HEK293 (cell line): ENCODE results near the gene SPOCK1.

Experiments
- CTCF ChIA-PET: fragments of 350-600 bp; formaldehyde crosslinking; extraction: SDS; loops from one replicate; lab custom pipeline; 2021; ENCODE audit warnings: antibody characterized with exemption; lab: Yijun Ruan, JAX
- POLR2A ChIA-PET: fragments of 300-600 bp; formaldehyde crosslinking; extraction: SDS; loops from one replicate; lab custom pipeline; 2020; ENCODE audit warnings: antibody characterized with exemption, inconsistent platforms; lab: Yijun Ruan, JAX
- H3K27ac ChIP-seq: fragments of 200-500 bp; sonication (Bioruptor generic); 2 replicates; pipeline ENCODE4 v1.5.1; 2014; ENCODE audit warnings: low read depth, low read length, control low read depth, inconsistent platforms; ENCODE audit errors: extremely low read depth
- H3K36me3 ChIP-seq, 2 experiments: fragments of 200-500 bp in 1 of 2; sonication (Bioruptor generic) in 1 of 2; 1 replicate in 1 of 2; 2 replicates in 1 of 2; pipeline ENCODE4 v1.5.1; 2014 to 2017; ENCODE audit warnings: inconsistent platforms in 2 of 2, low read length in 2 of 2; ENCODE audit not compliant: control insufficient read depth in 2 of 2, insufficient read depth in 1 of 2
- H3K4me1 ChIP-seq: fragments of 200-500 bp; sonication (Bioruptor generic); 2 replicates; pipeline ENCODE4 v1.5.1; 2014; ENCODE audit warnings: mild to moderate bottlenecking, low read length, inconsistent platforms; ENCODE audit not compliant: control insufficient read depth, insufficient read depth
- H3K4me3 ChIP-seq: 2 replicates; pipeline ENCODE4 v1.5.1; 2011; ENCODE audit warnings: low read depth, mild to moderate bottlenecking, control low read depth, low read length, moderate library complexity
- H3K9me3 ChIP-seq: fragments of 200-500 bp; sonication (Bioruptor generic); 2 replicates; pipeline ENCODE4 v1.5.1; 2014; ENCODE audit warnings: low read depth, low read length, inconsistent platforms; ENCODE audit not compliant: control insufficient read depth, insufficient read depth
- HOXD13 ChIP-seq: sonication (generic); formaldehyde crosslinking; IDR thresholded peaks from 2 replicates; pipeline ENCODE4 v1.8.0; 2022; ENCODE audit warnings: missing genetic modification reagents, borderline replicate concordance
- KLF1 ChIP-seq: fragments of 450-650 bp; formaldehyde crosslinking; IDR thresholded peaks from 2 replicates; pipeline ENCODE4 v1.5.1; 2016; ENCODE audit warnings: missing biosample characterization, missing genetic modification characterization
- KLF16 ChIP-seq: fragments of 450-650 bp; formaldehyde crosslinking; IDR thresholded peaks from 2 replicates; pipeline ENCODE4 v1.5.1; 2017; ENCODE audit warnings: missing biosample characterization, missing genetic modification characterization
- PRDM1 ChIP-seq: fragments of 450-650 bp; formaldehyde crosslinking; IDR thresholded peaks from 2 replicates; pipeline ENCODE4; 2016; ENCODE audit warnings: missing biosample characterization, missing genetic modification characterization
- SETDB1 ChIP-seq: IDR thresholded peaks from one replicate; pipeline ENCODE4 v1.6.1; 2017; ENCODE audit warnings: mild to moderate bottlenecking, low read length, moderate library complexity, mixed read lengths; ENCODE audit not compliant: insufficient read length
- ZBTB20 ChIP-seq: fragments of 450-650 bp; formaldehyde crosslinking; IDR thresholded peaks from 2 replicates; pipeline ENCODE4 v1.5.1; 2016; ENCODE audit warnings: missing biosample characterization, missing genetic modification characterization
- ZBTB26 ChIP-seq: fragments of 450-650 bp; formaldehyde crosslinking; optimal IDR thresholded peaks from 2 replicates; pipeline ENCODE3; 2016; ENCODE audit warnings: missing biosample characterization, mild to moderate bottlenecking, missing genetic modification characterization
- ZIC2 ChIP-seq: fragments of 450-650 bp; formaldehyde crosslinking; IDR thresholded peaks from 2 replicates; pipeline ENCODE4 v1.5.1; 2016; ENCODE audit warnings: missing biosample characterization, missing genetic modification characterization
- ZNF132 ChIP-seq: fragments of 450-650 bp; formaldehyde crosslinking; IDR thresholded peaks from 2 replicates; pipeline ENCODE4 v1.5.1; 2017; ENCODE audit warnings: missing biosample characterization, missing genetic modification characterization, borderline replicate concordance
- ZNF16 ChIP-seq: fragments of 450-650 bp; formaldehyde crosslinking; IDR thresholded peaks from 2 replicates; pipeline ENCODE4 v1.5.1; 2016; ENCODE audit warnings: low read depth, missing biosample characterization, missing genetic modification characterization
- ZNF202 ChIP-seq: fragments of 450-650 bp; formaldehyde crosslinking; IDR thresholded peaks from 2 replicates; pipeline ENCODE4 v1.5.1; 2016; ENCODE audit warnings: missing biosample characterization, missing genetic modification characterization, borderline replicate concordance
- ZNF223 ChIP-seq: fragments of 450-650 bp; formaldehyde crosslinking; IDR thresholded peaks from 2 replicates; pipeline ENCODE4 v1.5.1; 2016; ENCODE audit warnings: missing biosample characterization, missing genetic modification characterization
- ZNF24 ChIP-seq: fragments of 450-650 bp; formaldehyde crosslinking; IDR thresholded peaks from 2 replicates; pipeline ENCODE4 v1.5.1; 2016; ENCODE audit warnings: missing biosample characterization, missing genetic modification characterization
- ZNF335 ChIP-seq: fragments of 450-650 bp; formaldehyde crosslinking; conservative IDR thresholded peaks from 2 replicates; pipeline ENCODE4 v1.5.1; 2016; ENCODE audit warnings: missing biosample characterization, missing genetic modification characterization
- ZNF350 ChIP-seq: fragments of 450-650 bp; formaldehyde crosslinking; IDR thresholded peaks from 2 replicates; pipeline ENCODE4 v1.5.0; 2017; ENCODE audit warnings: missing biosample characterization, mild to moderate bottlenecking, missing genetic modification characterization
- ZNF362 ChIP-seq: fragments of 450-650 bp; formaldehyde crosslinking; IDR thresholded peaks from 2 replicates; pipeline ENCODE4 v1.5.1; 2016; ENCODE audit warnings: missing biosample characterization, missing genetic modification characterization
- ZNF391 ChIP-seq: fragments of 450-650 bp; formaldehyde crosslinking; IDR thresholded peaks from 2 replicates; pipeline ENCODE4 v1.5.1; 2016; ENCODE audit warnings: low read depth, missing biosample characterization, missing genetic modification characterization, borderline replicate concordance
- ZNF404 ChIP-seq: fragments of 450-650 bp; formaldehyde crosslinking; IDR thresholded peaks from 2 replicates; pipeline ENCODE4 v1.5.1; 2017; ENCODE audit warnings: missing biosample characterization, missing genetic modification characterization
- ZNF426 ChIP-seq: fragments of 450-650 bp; formaldehyde crosslinking; IDR thresholded peaks from 2 replicates; pipeline ENCODE4 v1.5.1; 2017; ENCODE audit warnings: missing biosample characterization, missing genetic modification characterization, mild to moderate bottlenecking, inconsistent platforms, moderate library complexity
- ZNF433 ChIP-seq: fragments of 450-650 bp; formaldehyde crosslinking; IDR thresholded peaks from 2 replicates; pipeline ENCODE4 v1.5.1; 2016; ENCODE audit warnings: missing biosample characterization, missing genetic modification characterization, low read depth
- ZNF514 ChIP-seq: fragments of 450-650 bp; formaldehyde crosslinking; IDR thresholded peaks from 2 replicates; pipeline ENCODE4 v1.5.1; 2016; ENCODE audit warnings: missing biosample characterization, missing genetic modification characterization
- ZNF792 ChIP-seq: fragments of 450-650 bp; formaldehyde crosslinking; IDR thresholded peaks from 2 replicates; pipeline ENCODE4 v1.5.1; 2016; ENCODE audit warnings: missing biosample characterization, missing genetic modification characterization
- ZXDB ChIP-seq: fragments of 450-650 bp; formaldehyde crosslinking; IDR thresholded peaks from 2 replicates; pipeline ENCODE4 v1.5.1; 2016; ENCODE audit warnings: missing biosample characterization, missing genetic modification characterization

The SPOCK1 gene

GRCh38 chr5:137205231-137206027 is 293.7 kb downstream of the SPOCK1 start:
- Histone ChIP-seq H3K27ac (no peak overlapping the region), H3K4me1 (peaks cover 12% of the 10 kb centered on the region), H3K4me3 (no peak overlapping the region), H3K9me3 (no peaks in the 10 kb centered on the region), H3K36me3 (no peaks in the 10 kb centered on the region)
- ChIA-PET CTCF (no interaction called here), POLR2A (no interaction called here)
- peak; percentile 29; the same call in 1 of the 2 replicates for TF ChIP-seq ZIC2
- no peak for TF ChIP-seq ZNF16 (tag by site-specific recombination)
- TF ChIP-seq PRDM1 (tag by site-specific recombination): no peak
- no peak for TF ChIP-seq KLF1
- TF ChIP-seq ZBTB20 (tag by site-specific recombination): peak; percentile 24; the same call in 1 of the 2 replicates
- no peak for TF ChIP-seq ZXDB

- CTCF ChIA-PET: interaction anchor here (0.6 kb wide), 2 partner anchors 184 to 1030 kb away, joined by 3 to 7 read pairs; no protein-coding TSS in a partner anchor
- POLR2A ChIA-PET: no interaction called here
- Histone ChIP-seq H3K4me1 (peaks cover 12% of the 10 kb centered on the region), H3K27ac (no peak overlapping the region), H3K36me3 (no peaks in the 10 kb centered on the region), H3K4me3 (no peak overlapping the region), H3K9me3 (no peaks in the 10 kb centered on the region)
- TF ChIP-seq ZNF362 (tag by site-specific recombination) (no peak), ZNF404 (tag by site-specific recombination) (no peak), ZNF350 (tag by site-specific recombination) (no peak), ZNF514 (tag by site-specific recombination) (no peak), ZNF426 (tag by site-specific recombination) (no peak), KLF16 (tag by site-specific recombination) (no peak), ZNF202 (tag by site-specific recombination) (no peak), SETDB1 (no peak), ZNF223 (no peak), ZNF335 (tag by site-specific recombination) (no peak), ZNF391 (no peak), ZNF792 (tag by site-specific recombination) (no peak), ZNF433 (no peak), HOXD13 (no peak), ZBTB26 (tag by site-specific recombination) (no peak), ZNF24 (no peak), ZNF132 (no peak)
Observed at GRCh38 chr5:137203011-137203632, 296.0 kb downstream of the SPOCK1 start.
